OCI-LY7 (cell line): Measurements from ENCODE around the gene PKM. TPM values are rescaled to one million over a fixed set of nuclear protein-coding genes. Genes with fewer than 3 reads are reported as not detected.

Source experiments
- BruUV-seq: library from RNA; stranded (reverse); fragments of 400-500 nt; replicated peaks from 2 replicates; lab custom pipeline; 2021; lab: Mats Ljungman, UMichigan
- CTCF ChIA-PET: fragments of 300-600 bp; sonication (Branson Sonifier 250); formaldehyde crosslinking; loops from one replicate; lab custom pipeline; 2022; ENCODE audit warnings: antibody characterized with exemption; ENCODE audit not compliant: unreplicated experiment; lab: Charles Lee
- POLR2A ChIA-PET: fragments of 300-600 bp; sonication (Branson Sonifier 250); formaldehyde crosslinking; loops from one replicate; lab custom pipeline; 2022; ENCODE audit warnings: antibody characterized with exemption; lab: Charles Lee
- DNase-seq: peaks from one replicate; pipeline ENCODE4 v3.0.0-alpha.2; 2015; ENCODE audit warnings: low spot score
- H2AFZ ChIP-seq: fragments of 200-600 bp; sonication (generic), shearing (Covaris generic); 2 replicates; pipeline ENCODE4 v1.6.1; 2014; ENCODE audit warnings: mild to moderate bottlenecking, antibody characterized with exemption, low read length, moderate library complexity
- H3K27ac ChIP-seq: fragments of 200-600 bp; sonication (generic); 2 replicates; pipeline ENCODE4 v1.5.1; 2014; ENCODE audit warnings: mixed run types, low read depth, mild to moderate bottlenecking, moderate library complexity, low read length, inconsistent platforms; ENCODE audit not compliant: poor library complexity, severe bottlenecking
- H3K36me3 ChIP-seq: fragments of 200-600 bp; sonication (generic); 2 replicates; pipeline ENCODE4 v1.6.1; 2014; ENCODE audit warnings: mild to moderate bottlenecking, antibody characterized with exemption, low read length, moderate library complexity, mixed read lengths; ENCODE audit not compliant: insufficient read depth
- H3K4me1 ChIP-seq: fragments of 200-600 bp; sonication (generic); 2 replicates; pipeline ENCODE4 v1.5.1; 2014; ENCODE audit warnings: mild to moderate bottlenecking, low read length; ENCODE audit not compliant: insufficient read depth, poor library complexity, severe bottlenecking
- H3K4me2 ChIP-seq: fragments of 200-600 bp; sonication (generic); 2 replicates; pipeline ENCODE4 v1.6.1; 2014; ENCODE audit warnings: mild to moderate bottlenecking, low read length
- H3K4me3 ChIP-seq: fragments of 200-600 bp; sonication (generic); 2 replicates; pipeline ENCODE4 v1.5.1; 2014; ENCODE audit warnings: mild to moderate bottlenecking, low read depth, low read length; ENCODE audit not compliant: poor library complexity, severe bottlenecking
- H3K79me2 ChIP-seq: fragments of 200-600 bp; sonication (generic); 2 replicates; pipeline ENCODE4 v1.6.1; 2016; ENCODE audit warnings: low read depth, mild to moderate bottlenecking, low read length, moderate library complexity, mixed read lengths; ENCODE audit not compliant: insufficient read depth
- H3K9me2 ChIP-seq: fragments of 200-600 bp; sonication (generic); 2 replicates; pipeline ENCODE4 v1.6.1; 2016; ENCODE audit warnings: mild to moderate bottlenecking, low read length, mixed read lengths; ENCODE audit not compliant: insufficient read depth
- H3K9me3 ChIP-seq: fragments of 200-600 bp; sonication (generic); 2 replicates; pipeline ENCODE4 v1.6.1; 2014; ENCODE audit warnings: mild to moderate bottlenecking, mixed run types, low read length, mixed read lengths
- H4K20me1 ChIP-seq: fragments of 200-600 bp; sonication (generic); 2 replicates; pipeline ENCODE4 v1.6.1; 2014; ENCODE audit warnings: mild to moderate bottlenecking, antibody characterized with exemption, low read length, moderate library complexity, mixed read lengths; ENCODE audit not compliant: insufficient read depth
- EZH2phosphoT487 ChIP-seq: fragments of 200-600 bp; sonication (generic); IDR thresholded peaks from 2 replicates; pipeline ENCODE4 v1.6.1; 2018; ENCODE audit warnings: low read depth, borderline replicate concordance, mild to moderate bottlenecking, mixed run types, antibody characterized with exemption, low read length, moderate library complexity, mixed read lengths
- intact Hi-C: fragments of 100-400 bp; cut with micrococcal nuclease; formaldehyde crosslinking; loops from one replicate; pipeline ENCODE4 v1.10.0; 2022; ENCODE audit not compliant: unreplicated experiment
- total RNA-seq, 2 experiments: library from RNA; depleted of rRNA in 1 of 2; stranded (reverse); fragments of >200 nt in 1 of 2; shearing (Covaris generic) in 1 of 2; gene quantifications; 2 replicates each; pipeline ENCODE4 v1.2.3, GENCODE V29; 2014 to 2022
- TF ChIP-seq, protein P1 (sequence below): fragments of 200-600 bp; sonication (generic); conservative IDR thresholded peaks from 2 replicates; pipeline ENCODE4 v1.5.1; 2014; ENCODE audit warnings: mild to moderate bottlenecking, antibody characterized with exemption, low read length, moderate library complexity, mixed read lengths

PKM gene
- total RNA-seq, 2 experiments from 2014 or later = 917 to 1,131 TPM

DNA sequence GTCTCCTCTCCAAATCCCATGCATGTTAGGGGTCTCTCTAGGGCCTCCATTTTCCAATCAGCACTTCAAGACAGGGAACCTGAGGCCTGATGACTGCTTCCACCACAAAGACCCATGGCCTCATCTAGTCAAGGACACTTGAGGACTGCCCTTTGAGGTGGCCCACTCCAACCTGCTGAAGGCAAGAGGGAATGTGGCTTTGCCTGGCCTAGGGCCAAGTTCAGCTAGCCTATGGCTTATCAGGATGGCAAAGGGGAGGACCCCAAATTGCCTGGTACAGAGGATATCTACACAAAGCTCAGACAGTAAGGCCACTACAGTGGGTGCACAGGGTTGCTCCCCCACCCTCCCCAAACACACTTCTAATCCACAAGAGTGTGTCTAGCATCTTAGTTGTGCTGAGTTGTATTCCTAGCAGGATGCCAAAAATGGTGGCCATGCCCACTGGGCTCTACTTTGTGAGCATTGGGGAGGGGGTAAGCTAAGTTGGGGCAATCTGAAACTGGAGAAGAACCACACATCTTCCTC lies 23.4 kb downstream of the PKM start:
- Histone ChIP-seq H3K79me2 (peaks cover 5% of the 10 kb centered on the region; the same call in 1 of the 2 replicates), H3K27ac (no peak overlapping the region), H3K9me2 (no peaks in the 10 kb centered on the region), H4K20me1 (peaks cover 31% of the 10 kb centered on the region; the same call in 1 of the 2 replicates), H3K4me3 (no peak overlapping the region), H3K4me1 (no peaks in the 10 kb centered on the region), H3K4me2 (no peak overlapping the region), H3K9me3 (no peaks in the 10 kb centered on the region), H3K36me3 (peaks cover 98% of the 10 kb centered on the region), H2AFZ (no peak overlapping the region)
- ChIA-PET CTCF (no interaction called here), POLR2A (no interaction called here)
- no TSS peak for BruUV-seq
- intact Hi-C loops = no loop called here
- DNase-seq = no peak
- TF ChIP-seq, protein P1, sequence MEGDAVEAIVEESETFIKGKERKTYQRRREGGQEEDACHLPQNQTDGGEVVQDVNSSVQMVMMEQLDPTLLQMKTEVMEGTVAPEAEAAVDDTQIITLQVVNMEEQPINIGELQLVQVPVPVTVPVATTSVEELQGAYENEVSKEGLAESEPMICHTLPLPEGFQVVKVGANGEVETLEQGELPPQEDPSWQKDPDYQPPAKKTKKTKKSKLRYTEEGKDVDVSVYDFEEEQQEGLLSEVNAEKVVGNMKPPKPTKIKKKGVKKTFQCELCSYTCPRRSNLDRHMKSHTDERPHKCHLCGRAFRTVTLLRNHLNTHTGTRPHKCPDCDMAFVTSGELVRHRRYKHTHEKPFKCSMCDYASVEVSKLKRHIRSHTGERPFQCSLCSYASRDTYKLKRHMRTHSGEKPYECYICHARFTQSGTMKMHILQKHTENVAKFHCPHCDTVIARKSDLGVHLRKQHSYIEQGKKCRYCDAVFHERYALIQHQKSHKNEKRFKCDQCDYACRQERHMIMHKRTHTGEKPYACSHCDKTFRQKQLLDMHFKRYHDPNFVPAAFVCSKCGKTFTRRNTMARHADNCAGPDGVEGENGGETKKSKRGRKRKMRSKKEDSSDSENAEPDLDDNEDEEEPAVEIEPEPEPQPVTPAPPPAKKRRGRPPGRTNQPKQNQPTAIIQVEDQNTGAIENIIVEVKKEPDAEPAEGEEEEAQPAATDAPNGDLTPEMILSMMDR = no peak
- no peak for TF ChIP-seq EZH2phosphoT487

DNA sequence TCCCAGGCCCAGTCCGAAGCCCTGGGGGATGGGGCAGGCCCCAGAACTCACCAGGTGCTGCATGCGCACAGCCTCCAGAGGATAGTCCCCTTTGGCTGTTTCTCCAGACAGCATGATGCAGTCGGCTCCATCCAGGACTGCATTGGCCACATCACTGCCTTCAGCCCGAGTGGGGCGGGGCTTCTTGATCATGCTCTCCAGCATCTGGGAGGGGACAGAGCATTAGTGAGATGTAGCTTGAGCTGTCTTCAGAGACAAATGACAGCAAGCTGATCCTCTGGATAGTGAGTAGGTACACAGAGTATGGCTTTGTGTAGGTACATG lies 24.4 kb downstream of the PKM start:
- CTCF ChIA-PET = no interaction called here

More for the DNA sequence above, 24.4 kb downstream of the PKM start:
- no peaks in the 10 kb centered on the region for H3K9me3 ChIP-seq
- no peaks in the 10 kb centered on the region for H3K9me2 ChIP-seq
- H3K79me2 ChIP-seq = peaks cover under 1% of the 10 kb centered on the region; the same call in 1 of the 2 replicates
- intact Hi-C loops = no loop called here
- TF ChIP-seq EZH2phosphoT487 = no peak
- TF ChIP-seq, protein P1 = no peak
- POLR2A ChIA-PET = interaction anchor here (0.9 kb wide), 1 partner anchor 20 kb away, joined by 3 read pairs; no protein-coding TSS in a partner anchor
- H3K4me3 ChIP-seq = no peak overlapping the region
- H3K27ac ChIP-seq = no peak overlapping the region
- no peak overlapping the region for H2AFZ ChIP-seq
- H3K36me3 ChIP-seq = peaks cover 98% of the 10 kb centered on the region
- H3K4me2 ChIP-seq = no peak overlapping the region
- peaks cover 4% of the 10 kb centered on the region for H3K4me1 ChIP-seq
- peaks cover 34% of the 10 kb centered on the region; the same call in 1 of the 2 replicates for H4K20me1 ChIP-seq
- no TSS peak for BruUV-seq
- no peak for DNase-seq
